Caki2 (cell line): ENCODE data around the gene LRRC34. TPM values are rescaled to one million over a fixed set of nuclear protein-coding genes. Genes with fewer than 3 reads are reported as not detected.

Source experiments
- DNase-seq: peaks from one replicate; pipeline ENCODE4 v3.0.0-alpha.2; 2015; ENCODE audit warnings: low read depth
- in situ Hi-C: cut with HindIII; loops from 2 replicates; pipeline ENCODE4 v1.10.0; 2016; ENCODE audit warnings: low sequenced_read_pairs, low pct_unique_long_range_greater_than_20kb, mixed read lengths
- total RNA-seq: library from RNA; depleted of rRNA; stranded (reverse); fragments of >200 nt; shearing (Covaris generic); gene quantifications from 2 replicates; pipeline ENCODE4 v1.2.3, GENCODE V29; 2014; ENCODE audit warnings: low replicate concordance

The LRRC34 gene
- total RNA-seq, 1 experiment from 2014 or later, result 13.2 TPM

DNA sequence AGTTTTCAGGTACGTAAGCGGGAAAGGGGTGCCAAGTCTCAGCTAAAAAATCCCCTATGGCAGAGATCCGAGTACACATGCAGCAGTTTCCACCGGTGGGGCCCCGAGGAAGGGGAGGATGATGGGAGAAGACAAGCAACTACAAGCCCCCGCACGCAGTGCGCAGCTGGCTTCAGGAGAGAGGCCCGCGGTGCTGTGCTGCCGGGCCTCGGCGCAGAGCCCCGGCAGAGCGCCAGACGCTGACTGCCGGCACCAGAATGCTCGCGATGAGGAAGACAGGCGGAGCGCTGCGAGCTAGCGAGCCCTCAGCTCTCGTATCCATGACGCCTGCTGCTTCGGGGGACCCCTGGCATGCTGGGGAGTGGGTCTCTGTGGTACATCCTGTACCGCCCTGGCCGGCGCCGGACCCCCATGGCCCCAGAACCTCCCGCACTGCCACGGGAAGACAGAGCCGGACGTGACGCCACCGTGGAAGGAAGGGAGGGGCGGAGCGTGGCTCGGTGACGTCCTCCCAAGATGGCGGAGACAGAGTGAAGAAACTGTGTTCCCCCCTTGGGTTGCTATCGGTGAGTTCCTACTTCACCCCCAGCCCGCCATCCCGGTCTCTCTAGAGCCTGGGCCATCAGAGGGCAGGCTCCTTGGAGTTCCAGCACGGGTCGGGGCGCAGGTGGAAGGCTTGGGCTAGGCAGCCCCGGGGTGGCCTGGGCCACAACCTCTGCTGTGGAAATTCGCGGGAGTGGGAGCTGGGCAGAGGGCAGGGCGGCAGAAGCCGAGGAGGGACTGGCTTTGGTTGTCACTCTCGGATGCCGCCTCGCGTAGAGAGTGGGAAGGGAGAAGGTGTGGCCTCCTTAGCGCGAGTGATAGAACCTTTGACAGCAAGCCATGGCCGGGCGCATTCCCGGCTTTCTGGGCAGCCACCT lies 39.5 kb downstream of the LRRC34 start, which contains the start of gene MYNN:
Gene MYNN, plus strand, starts transcription at position 500 of the 920 bp plus-strand sequence. CDS start 900 bp downstream, outside the sequence.
- in situ Hi-C loops, result no loop called here
- peak; percentile 93 for DNase-seq

DNA sequence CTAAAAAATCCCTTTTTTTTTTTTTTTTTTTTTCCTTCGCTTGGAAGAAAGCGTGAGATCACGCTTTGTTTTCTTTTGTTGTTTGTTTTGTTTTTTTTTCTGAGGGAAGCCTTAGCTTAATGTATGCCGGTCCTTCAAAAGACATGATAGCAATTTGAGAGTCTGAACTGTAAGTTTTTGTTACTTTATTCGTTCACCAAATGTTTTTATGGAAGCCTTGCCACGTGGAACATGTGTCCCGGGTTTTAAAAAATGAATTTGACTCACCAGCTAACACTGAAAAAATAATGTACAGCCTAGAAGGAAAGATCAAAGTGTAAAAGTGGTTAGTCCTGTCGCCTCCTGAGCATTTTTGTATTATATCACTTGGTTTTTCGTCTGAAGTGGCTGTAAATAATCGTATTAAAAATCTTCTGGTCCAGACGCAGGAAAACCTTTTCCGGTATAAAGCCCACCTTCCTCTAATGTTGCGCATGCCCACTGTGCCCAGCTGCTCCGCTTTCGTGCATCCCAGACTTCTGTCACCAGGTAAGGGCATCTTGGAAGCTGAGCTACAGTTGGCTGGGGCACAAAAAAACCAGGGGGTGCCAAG lies 40.3 kb downstream of the LRRC34 start:
- peak; percentile 89 for DNase-seq
- in situ Hi-C loops, result no loop called here

DNA sequence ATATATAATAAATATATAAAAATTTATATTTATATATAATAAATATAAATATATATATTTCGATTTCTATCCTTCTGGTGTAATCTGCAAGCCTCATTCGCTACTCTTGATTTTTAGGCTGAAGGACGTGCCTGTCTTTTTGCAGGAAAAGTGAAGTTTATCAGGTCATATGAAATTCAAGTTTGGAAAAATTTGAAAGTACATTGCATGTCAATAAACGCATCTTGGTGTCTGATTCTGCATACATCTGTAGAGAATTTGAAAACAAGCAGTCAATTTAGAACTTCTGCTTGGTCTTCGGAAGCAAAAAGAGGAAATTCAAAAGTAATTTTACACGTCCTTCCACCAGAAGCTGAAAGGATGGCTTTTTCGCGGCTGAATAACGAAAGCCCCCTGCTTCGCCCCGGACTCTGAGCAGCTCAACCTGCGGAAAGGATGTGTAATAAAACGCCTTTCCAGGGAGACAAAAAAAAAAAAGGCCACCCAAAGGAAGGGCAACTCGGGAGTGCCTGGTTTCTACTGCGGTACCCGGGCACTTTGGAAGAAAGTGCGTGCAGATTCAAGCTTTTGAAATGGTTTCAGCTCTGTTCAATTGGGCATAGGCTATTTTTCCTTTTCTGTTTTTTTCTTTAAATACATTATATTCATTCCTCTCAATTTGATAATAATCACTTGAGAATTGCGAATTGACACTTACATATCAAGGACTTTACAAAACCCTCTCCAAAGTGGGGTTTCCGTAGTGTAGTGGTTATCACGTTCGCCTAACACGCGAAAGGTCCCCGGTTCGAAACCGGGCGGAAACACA lies 41.0 kb downstream of the LRRC34 start:
- peak; percentile 91 for DNase-seq
- in situ Hi-C loops, result no loop called here

DNA sequence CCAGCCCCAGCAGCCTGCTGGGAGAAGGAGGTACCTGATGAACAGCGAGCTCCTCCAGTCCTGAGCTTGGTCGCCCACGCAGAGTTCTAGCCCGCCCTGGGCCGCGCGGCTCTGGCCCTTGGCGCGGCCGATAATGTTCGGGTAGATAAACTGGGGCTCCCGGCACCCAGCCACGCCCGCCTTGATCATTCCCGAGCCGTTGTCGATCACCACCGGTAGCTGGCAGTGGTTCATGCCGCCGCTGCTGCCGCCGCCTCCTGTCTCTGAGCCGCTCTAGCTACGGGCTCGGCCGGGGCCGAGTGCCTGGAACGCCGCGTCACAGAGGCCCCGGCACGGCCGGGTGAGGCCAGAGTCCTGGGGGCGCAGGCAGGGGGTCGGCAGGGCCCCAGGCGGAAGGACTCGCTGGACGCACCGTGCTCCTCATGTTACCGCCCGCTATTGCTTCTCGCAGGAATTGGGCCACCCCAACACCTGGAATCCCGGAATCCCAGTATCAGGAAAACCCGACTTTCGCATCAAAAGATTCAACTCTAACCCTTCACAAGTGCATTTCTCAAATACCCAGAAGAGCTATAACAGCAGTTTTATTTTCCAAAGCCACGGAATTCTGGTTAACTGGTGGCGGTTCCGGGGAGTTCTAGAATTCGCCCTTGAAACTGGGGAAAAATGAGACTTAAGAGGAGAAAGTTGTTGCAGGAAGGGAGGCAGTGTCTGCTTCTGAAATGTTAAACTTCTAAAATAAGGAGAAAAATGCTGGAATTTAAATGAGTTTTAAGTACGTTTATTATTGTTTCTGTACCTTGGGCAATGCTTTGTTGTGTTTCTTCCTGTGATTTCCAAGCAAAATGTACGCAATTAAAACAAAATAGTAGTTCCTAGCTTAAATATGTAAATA lies 43.2 kb downstream of the LRRC34 start, which contains the start of gene ACTRT3:
Gene ACTRT3, minus strand, starts transcription at position 275 of the 895 bp plus-strand sequence. Its CDS starts 41 bp downstream, at position 234.
- peak; percentile 83 for DNase-seq

DNA sequence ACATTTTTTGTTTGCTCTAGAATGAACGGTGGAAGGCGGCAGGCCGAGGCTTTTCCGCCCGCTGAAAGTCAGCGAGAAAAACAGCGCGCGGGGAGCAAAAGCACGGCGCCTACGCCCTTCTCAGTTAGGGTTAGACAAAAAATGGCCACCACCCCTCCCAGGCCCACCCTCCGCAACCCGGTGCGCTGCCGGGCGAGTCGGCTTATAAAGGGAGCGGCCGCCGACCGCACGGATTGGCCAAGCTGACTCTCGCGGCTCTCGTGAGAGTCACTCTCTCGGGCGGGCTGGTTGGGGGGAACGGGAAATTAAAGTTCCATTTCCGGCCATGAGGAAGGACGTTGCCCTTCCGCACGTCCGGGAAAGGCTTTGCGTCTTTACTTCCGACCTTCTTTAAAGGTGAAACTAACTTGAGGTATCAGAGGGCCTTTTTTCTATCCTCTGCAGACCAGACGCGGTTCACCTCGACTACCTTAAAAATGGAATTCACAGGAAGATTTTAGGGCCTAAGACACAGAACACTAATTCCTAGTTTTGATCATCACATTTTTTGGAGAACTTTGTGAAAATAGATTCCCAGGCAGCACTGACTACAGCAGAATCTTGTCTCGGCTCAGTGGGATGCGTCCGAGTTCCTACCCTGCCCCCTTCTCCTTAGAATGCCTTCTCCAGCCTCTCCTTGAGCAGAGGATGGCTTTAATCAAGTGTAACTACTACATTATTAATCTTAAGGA lies 47.7 kb downstream of the LRRC34 start, which contains the start of gene TERC:
Gene TERC, minus strand, starts transcription at position 179 of the 731 bp plus-strand sequence.
- in situ Hi-C loops, result no loop called here

More for the DNA sequence above, 43.2 kb downstream of the LRRC34 start, which contains the start of gene ACTRT3:
- in situ Hi-C loops, result no loop called here

DNA sequence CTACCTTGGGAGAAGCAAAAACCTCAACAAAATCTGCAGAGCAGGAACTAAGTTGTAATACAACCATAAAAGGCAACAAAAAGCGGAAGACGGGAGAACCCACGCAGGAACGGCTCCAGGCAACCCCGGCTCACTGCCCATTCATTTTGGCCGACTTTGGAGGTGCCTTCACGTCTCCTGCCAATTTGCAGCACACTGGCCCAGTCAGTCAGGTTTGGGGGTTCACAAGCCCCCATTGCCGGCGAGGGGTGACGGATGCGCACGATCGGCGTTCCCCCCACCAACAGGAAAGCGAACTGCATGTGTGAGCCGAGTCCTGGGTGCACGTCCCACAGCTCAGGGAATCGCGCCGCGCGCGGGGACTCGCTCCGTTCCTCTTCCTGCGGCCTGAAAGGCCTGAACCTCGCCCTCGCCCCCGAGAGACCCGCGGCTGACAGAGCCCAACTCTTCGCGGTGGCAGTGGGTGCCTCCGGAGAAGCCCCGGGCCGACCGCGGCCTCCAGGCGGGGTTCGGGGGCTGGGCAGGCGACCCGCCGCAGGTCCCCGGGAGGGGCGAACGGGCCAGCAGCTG lies 48.3 kb downstream of the LRRC34 start:
- in situ Hi-C loops, result no loop called here
- DNase-seq, result peak; percentile 60

More for the DNA sequence above, 47.7 kb downstream of the LRRC34 start, which contains the start of gene TERC:
- DNase-seq, result peak; percentile 85

DNA sequence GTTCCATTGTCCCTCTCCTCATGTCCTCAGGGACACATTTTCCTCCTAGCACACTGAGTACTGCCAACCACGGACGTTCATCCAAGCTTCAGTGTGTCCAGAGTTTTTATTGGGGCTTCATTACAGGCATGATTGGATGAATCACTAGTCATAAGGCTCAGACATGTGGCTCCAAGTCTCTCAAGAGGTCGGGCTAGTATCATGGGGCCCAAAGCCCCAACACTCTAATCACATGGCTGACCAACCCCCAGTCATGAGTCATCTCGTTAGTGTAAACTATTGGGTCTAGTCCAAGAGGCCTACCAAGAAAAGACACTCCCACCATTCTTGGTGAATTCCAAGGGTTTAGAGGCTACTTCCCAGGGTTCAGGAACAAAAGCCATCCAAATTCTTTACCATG lies 52.2 kb downstream of the LRRC34 start:
- DNase-seq, result peak; percentile 85
- in situ Hi-C loops, result no loop called here

DNA sequence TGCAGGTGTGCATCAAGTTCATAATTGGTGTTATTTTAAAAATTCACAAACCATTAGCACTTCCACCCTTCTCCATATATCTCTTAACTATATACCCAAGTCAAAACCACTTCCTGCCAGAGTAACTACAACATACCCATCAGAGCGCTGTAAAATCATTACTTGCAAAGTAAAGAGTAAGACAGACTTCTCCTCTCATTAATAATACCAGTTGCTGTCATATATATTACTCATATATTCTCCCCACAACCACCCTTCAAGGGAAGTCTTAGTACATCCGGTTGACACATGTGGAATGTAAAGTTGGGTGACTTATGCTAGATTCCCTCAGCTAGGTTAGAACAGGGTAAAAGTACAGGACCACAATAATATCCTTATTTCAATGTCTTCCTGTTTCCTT lies 53.4 kb downstream of the LRRC34 start:
- no peak for DNase-seq
- in situ Hi-C loops, result no loop called here

DNA sequence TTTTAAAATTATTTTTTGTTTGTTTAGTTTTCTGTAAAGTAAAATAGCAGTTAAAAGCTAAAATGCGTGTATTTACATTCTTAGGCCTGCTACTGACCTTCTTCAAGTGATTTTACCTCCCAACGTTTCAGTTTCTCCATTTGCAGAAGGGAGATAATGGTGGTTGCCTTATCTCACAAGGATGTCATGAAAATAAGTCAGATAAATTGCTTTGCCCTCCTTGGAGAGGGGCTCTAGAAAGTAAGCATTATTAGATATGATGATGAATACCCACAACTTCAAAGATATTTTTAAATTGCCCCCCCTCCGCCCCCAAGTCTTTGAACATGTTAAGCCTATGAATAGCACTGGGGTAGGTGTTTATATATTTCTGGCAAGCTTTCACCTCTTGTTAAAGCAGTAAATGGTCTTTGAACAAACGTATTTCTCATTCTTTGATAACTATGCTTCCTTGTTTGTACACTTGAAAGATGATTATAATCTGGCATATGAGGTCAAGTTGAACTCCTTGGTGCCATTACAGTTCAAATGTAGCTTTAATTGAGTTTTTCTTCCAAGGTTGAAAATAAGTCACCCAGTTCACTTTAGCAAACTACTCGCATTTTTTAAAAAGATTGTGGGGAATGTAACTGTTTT lies 54.2 kb downstream of the LRRC34 start:
- DNase-seq, result no peak
- in situ Hi-C loops, result no loop called here

DNA sequence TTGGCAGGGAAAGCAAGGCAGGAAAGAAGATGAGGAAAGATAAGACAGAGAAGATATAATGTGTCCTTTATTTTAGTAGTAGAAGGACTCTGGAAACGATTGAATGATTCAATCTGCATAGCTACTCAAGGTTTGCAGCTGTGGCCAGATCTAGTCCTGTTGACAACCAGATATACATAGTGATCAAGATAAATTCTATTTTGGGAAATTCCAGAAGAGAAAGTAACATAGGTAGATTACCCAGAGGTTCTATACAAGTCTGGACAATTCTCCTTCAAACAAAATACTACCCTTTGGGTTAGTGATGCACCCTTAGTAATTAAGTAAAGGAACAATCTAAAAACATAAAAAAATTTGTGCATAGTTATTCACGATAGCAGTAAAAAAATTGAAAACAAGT lies 57.2 kb downstream of the LRRC34 start:
- DNase-seq, result no peak
- in situ Hi-C loops, result no loop called here

DNA sequence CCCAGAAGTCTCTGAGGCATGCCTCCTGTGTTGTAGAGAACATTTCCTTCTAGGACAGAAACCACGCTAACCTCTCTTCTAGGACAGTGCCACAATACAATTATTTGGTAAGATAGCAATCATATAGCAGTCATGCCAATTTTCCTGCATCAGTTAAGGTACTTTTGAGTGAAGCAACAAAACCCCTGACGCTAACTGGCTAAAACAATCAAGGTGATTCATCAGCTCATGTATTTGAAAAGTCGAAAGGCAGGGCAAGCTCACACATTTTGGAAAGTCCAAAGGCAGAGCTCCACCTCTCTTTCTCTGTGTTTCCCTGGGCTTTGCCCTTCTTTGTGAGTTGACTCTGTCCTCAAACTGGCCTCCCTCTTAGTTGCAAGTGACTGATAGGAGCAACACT lies 58.0 kb downstream of the LRRC34 start:
- in situ Hi-C loops, result no loop called here
- no peak for DNase-seq

DNA sequence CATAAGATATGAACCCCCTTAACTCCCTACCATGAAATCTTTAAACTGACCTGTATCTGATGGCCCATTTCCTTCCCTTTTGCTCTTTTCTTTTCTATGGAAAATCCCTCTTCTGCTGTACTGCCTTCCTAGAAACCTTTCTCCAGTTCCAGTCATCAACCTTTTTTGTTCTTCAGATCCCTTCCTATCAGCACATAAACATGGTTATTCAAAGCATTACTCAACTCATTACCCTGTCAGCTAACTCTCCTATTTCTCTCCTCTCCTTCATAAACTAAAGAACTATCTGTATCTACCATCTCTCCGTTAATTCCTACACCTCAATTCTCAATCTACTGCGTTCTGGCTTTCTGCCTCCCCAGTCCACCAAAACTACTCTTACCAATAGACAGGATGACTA lies 60.8 kb downstream of the LRRC34 start:
- DNase-seq, result no peak
- in situ Hi-C loops, result no loop called here

DNA sequence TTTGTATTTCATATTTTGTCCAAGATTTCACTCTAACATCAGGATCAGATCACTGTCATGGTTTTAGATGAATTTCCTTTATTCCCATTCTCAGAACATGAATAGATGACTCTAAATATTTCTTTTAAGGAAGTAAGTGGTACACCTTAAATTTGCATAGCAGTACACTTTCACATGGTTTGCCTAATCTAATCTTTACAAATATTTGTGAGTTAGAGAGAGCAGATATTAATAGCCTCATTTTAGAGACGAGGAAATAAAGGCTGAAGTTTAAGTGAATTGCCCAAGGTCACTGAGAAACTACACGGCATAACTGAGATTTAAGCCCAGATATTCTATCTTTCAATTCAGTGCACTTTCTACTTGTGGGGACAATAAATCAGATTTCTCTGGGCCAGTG lies 62.0 kb downstream of the LRRC34 start:
- in situ Hi-C loops, result no loop called here
- DNase-seq, result no peak

DNA sequence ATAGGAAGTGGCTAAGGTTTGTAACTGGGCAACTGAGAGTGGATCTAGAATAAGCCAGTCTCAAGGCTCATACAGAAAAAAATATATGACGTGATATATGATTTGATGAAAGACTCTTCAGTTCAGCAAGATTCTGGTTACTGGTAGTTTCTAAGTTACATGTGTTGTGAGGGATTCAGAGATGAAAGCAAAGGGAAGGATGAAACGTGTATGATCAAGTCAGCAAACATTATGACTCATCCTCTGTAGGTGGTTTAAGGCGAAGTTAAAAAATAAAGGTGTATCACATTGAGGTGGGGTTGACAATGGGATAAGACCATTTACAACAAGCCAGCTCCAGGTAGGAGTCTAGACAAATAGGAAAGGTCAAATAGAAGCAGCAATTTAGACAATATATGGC lies 64.0 kb downstream of the LRRC34 start:
- in situ Hi-C loops, result no loop called here

DNA sequence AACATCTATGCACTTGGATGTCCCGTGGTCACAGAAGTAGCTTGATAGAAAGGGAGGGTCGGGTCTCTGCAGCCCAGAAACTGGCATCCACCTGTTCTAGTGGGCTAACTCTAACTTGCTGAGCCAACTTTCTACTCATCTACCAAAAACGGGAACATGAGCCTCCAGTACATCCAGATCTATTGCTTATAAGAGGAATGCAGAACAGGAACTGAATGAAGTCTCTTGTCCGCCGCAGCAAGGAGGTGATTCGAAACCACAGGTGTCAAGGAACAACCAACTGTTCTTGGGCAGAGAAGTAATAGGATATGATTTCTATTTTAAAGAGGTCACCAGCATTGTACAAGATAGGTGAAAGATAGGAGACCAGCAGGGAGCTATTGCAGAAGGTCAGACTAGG lies 65.8 kb downstream of the LRRC34 start:
- in situ Hi-C loops, result no loop called here
- no peak for DNase-seq

More for the DNA sequence above, 64.0 kb downstream of the LRRC34 start:
- no peak for DNase-seq

DNA sequence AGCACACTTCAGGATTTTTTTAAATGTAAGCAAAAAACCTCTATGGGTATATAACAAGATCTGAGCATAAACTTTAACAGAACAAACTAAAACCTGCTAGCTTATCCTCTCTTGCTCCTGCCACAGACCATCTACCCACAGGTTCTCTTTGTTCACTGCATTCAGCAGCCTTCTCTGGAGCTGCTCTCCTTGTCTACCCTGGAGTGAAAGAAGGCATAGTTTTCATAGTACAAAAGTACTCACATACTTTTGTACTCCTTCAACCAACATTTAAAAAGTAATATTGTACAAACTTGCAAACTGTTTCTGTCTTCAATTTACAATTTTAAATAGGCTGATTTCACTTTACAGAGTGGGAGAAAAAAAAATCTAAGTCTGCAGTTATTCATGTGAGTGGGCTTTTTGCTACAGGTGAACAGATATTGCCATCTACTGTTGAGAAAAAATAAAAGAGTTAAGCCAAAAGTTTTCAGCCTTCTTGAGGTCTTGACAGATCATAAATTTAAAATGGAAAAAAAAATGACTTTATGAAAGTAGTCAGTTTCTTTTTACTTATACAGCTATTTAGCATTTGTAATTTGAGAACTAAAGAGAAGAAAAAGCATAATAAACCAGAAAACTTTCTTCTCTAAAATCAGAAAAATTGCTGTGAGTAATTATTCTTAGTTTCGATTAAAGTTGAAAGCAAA lies 68.2 kb downstream of the LRRC34 start:
- DNase-seq, result peak; percentile 32
- in situ Hi-C loops, result no loop called here
